NK-92 (cell line): ENCODE results near the gene DHRS3.

Experiments
- DNase-seq: peaks from one replicate; lab custom pipeline; 2025; ENCODE audit not compliant: unreplicated experiment; lab: John Stamatoyannopoulos, UW

Gene DHRS3

DNA sequence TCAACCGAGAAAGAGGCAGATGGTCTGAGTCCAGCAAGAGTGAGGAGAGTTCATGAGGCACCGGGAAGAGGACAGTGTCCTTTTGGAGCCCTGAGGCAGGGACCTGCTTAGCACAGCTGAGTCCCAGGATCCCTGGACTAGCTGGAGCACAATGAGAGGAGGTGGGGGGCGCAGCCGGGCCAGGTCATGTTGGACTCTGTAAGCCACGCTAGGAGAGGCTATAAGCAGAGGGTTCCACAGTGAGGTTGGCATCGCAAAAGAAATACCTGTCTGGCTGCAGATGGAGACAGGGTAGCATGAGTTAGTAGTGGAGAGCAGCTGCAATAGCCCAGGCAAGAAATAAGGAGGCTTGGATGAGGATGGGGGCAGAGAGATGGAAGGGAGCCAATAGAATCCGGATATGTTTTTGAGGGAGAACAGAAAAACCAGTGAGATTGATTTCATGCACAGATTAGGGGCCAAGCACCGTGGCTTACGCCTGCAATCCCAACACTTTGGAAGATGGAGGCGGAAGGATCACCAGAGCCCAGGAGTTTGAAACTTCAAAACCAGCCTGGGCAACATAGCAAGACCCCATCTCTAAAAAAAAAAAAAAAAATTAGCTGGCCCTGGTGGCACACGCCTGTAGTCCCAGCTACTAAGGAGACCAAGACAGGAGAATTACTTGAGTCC lies 98.2 kb downstream of the DHRS3 start:
- no peak for DNase-seq

DNA sequence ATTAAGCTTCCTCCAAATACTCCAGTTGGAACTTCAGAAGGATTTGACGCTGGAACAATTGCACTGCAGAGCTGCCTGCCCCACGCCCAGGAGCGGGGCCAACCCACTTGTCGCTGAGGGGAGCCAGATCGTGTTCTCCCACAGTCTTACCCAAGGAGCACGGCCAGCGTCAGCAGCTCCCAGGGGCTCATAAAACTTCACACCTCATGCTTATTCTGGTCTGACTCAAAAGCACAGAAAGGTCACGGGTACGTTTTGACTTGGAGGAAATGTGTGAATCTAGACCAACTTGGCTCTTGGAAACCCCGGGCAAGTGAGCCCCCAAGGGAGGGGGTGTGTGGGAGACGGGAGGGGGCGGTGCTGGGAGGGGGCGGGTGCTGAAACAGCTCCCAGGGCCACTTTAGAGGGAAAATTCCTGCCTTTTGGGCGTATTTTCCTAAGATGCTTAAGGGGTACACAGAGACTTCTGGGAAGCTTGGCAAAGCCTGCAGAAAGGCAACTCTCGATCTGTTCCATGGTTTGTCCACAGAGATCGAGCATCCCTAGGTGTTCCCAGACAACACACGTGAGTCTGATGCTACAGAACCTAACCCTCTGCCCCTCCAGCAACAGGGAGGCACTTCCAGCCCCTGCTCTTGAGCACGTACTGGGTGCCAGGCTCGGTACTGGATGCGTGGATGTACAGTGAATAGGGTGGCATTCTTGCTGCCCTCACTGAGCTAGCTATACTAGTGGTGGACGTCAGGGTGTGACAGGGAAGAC lies 98.9 kb downstream of the DHRS3 start:
- no peak for DNase-seq
